HL-60 (cell line): ENCODE measurements around the gene BAHCC1.

Source experiments
- DNase-seq, 2 experiments: peaks; one replicate each; pipeline ENCODE4 v3.0.0-alpha.2; 2010 to 2020; ENCODE audit warnings: low read depth in 1 of 2, low spot score in 1 of 2
- H3K27ac ChIP-seq: fragments of 250-450 bp; sonication (Bioruptor Pico); replicated peaks from 2 replicates; pipeline ENCODE4 v1.5.1; 2020; ENCODE audit warnings: mild to moderate bottlenecking, moderate library complexity
- H3K27me3 ChIP-seq: fragments of 250-450 bp; sonication (Bioruptor Pico); 2 replicates; pipeline ENCODE4 v1.5.1; 2021; ENCODE audit warnings: mild to moderate bottlenecking, moderate library complexity; ENCODE audit not compliant: insufficient read depth, poor library complexity, severe bottlenecking
- H3K4me3 ChIP-seq: replicated peaks from 2 replicates; pipeline ENCODE4 v1.5.1; 2011; ENCODE audit warnings: mild to moderate bottlenecking, control low read depth, low read length; ENCODE audit not compliant: insufficient read depth
- GABPA ChIP-seq: IDR thresholded peaks from 2 replicates; pipeline ENCODE4 v1.6.1; 2012; ENCODE audit warnings: low read depth
- POLR2AphosphoS5 ChIP-seq: IDR thresholded peaks from 2 replicates; pipeline ENCODE4 v1.6.1; 2012; ENCODE audit warnings: low read depth
- SPI1 ChIP-seq: IDR thresholded peaks from 2 replicates; pipeline ENCODE4 v1.6.1; 2012; ENCODE audit warnings: low read depth, mild to moderate bottlenecking, borderline replicate concordance
- TF ChIP-seq, protein P1 (sequence below): IDR thresholded peaks from one replicate; pipeline ENCODE4 v1.5.1; 2011; ENCODE audit warnings: low read length, control low read depth, inconsistent platforms; ENCODE audit not compliant: insufficient read depth
- TF ChIP-seq, protein P2 (sequence below): IDR thresholded peaks from 2 replicates; pipeline ENCODE4 v1.6.1; 2012; ENCODE audit warnings: low read depth; ENCODE audit not compliant: insufficient replicate concordance

Gene BAHCC1

DNA sequence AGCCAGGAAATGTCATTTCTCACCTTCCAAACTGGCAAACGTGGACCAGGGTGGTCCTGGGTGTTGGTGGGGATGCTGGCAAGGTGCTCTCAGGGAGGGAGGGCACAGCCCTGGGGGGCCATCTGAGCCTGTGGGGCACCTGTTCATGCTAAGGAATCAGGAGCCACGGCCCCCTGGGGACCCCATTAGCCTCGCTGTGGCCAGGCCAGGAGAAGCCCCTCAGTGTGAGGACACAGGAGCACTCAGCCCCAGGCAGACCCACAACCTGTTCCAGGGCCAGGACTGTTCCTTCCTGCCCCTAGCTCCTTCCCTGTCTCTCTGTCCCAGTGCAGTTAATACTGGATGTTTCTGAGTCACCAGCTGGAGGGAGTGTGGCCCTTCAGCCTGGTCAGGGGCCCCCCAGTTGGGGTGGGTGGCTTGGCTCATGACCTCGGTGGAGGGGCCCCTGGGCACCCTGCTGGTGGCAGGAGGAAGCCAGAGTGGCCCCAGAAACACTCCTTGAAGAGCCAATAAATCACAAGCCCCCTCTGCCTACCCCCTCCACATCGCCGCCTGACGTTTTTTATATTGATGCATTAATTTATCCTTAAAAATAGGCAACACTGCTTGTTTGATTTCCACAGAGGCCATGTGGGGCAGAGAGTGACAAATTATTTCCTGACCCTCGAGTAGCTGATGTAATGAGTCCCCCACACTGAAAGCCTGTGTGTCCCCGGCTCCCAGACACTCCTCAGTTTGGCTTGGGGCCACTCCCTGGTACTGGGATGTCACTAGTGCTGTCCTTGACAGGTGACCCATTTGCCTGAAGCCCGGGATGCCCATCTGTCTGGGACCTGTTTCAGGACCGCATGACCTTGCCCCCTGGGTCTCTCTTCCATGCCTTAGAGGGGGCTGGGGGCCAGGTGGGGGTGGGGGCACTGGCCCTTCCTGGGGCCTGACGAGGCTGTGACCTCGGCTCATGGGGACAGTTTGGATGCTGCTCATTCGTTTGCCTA, 95.0 kb downstream of the BAHCC1 start:
- H3K27me3 ChIP-seq: no peaks in the 10 kb centered on the region
- TF ChIP-seq, protein P1, sequence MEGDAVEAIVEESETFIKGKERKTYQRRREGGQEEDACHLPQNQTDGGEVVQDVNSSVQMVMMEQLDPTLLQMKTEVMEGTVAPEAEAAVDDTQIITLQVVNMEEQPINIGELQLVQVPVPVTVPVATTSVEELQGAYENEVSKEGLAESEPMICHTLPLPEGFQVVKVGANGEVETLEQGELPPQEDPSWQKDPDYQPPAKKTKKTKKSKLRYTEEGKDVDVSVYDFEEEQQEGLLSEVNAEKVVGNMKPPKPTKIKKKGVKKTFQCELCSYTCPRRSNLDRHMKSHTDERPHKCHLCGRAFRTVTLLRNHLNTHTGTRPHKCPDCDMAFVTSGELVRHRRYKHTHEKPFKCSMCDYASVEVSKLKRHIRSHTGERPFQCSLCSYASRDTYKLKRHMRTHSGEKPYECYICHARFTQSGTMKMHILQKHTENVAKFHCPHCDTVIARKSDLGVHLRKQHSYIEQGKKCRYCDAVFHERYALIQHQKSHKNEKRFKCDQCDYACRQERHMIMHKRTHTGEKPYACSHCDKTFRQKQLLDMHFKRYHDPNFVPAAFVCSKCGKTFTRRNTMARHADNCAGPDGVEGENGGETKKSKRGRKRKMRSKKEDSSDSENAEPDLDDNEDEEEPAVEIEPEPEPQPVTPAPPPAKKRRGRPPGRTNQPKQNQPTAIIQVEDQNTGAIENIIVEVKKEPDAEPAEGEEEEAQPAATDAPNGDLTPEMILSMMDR: no peak
- TF ChIP-seq SPI1: no peak
- TF ChIP-seq, protein P2, sequence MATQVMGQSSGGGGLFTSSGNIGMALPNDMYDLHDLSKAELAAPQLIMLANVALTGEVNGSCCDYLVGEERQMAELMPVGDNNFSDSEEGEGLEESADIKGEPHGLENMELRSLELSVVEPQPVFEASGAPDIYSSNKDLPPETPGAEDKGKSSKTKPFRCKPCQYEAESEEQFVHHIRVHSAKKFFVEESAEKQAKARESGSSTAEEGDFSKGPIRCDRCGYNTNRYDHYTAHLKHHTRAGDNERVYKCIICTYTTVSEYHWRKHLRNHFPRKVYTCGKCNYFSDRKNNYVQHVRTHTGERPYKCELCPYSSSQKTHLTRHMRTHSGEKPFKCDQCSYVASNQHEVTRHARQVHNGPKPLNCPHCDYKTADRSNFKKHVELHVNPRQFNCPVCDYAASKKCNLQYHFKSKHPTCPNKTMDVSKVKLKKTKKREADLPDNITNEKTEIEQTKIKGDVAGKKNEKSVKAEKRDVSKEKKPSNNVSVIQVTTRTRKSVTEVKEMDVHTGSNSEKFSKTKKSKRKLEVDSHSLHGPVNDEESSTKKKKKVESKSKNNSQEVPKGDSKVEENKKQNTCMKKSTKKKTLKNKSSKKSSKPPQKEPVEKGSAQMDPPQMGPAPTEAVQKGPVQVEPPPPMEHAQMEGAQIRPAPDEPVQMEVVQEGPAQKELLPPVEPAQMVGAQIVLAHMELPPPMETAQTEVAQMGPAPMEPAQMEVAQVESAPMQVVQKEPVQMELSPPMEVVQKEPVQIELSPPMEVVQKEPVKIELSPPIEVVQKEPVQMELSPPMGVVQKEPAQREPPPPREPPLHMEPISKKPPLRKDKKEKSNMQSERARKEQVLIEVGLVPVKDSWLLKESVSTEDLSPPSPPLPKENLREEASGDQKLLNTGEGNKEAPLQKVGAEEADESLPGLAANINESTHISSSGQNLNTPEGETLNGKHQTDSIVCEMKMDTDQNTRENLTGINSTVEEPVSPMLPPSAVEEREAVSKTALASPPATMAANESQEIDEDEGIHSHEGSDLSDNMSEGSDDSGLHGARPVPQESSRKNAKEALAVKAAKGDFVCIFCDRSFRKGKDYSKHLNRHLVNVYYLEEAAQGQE: no peak
- TF ChIP-seq POLR2AphosphoS5: no peak
- no peak for TF ChIP-seq GABPA
- DNase-seq: no peak
- no peak overlapping the region for H3K27ac ChIP-seq
- no peak overlapping the region for H3K4me3 ChIP-seq

DNA sequence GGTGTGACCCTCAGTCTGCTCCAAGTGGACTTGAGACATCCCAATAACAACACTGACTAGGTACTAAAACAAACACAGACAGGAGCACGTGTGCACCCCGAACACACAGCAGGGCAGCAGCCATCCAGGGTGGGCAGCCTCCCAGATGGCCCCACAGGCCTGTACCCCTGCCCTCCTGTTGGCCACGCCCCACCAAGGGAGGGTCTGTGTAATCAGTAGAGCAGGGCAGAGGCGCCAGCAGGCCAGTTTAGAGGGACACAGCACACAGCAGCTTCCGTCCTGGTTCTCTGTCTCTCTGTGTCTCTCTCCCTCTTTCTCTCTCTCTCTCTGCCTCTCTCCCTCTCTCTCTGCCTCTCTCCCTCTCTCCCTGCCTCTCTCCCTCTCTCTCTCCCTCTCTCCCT, 95.9 kb downstream of the BAHCC1 start:
- no peak for DNase-seq
- Histone ChIP-seq H3K4me3 (no peak overlapping the region), H3K27ac (no peak overlapping the region), H3K27me3 (no peaks in the 10 kb centered on the region)
- TF ChIP-seq SPI1 (no peak), POLR2AphosphoS5 (no peak), GABPA (no peak)
- TF ChIP-seq, protein P2: no peak
- TF ChIP-seq, protein P1: no peak

DNA sequence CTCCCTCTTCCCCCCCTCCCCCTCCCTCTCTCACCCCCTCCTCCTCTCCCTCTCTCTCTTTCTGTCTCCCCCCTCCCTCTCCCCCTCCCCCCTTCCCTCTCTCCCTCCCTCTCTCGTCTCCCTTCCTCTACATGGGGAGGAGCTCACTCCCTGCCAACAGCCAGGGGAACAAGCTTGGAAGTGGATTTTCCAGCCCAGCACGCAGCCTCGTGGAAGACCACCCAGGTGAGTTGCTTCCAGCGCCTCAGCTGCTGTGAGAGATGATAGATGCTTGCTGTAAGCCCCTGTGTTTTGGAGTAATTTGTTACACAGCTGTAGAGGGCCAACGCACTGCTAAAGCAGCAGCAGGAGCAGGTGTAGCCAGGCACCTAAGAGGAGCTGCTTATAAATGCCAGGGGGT, 96.5 kb downstream of the BAHCC1 start:
- H3K27me3 ChIP-seq: no peaks in the 10 kb centered on the region
- H3K27ac ChIP-seq: no peak overlapping the region
- H3K4me3 ChIP-seq: no peak overlapping the region
- TF ChIP-seq, protein P2: no peak
- TF ChIP-seq SPI1: no peak
- TF ChIP-seq GABPA: no peak
- TF ChIP-seq, protein P1: no peak
- no peak for TF ChIP-seq POLR2AphosphoS5
- DNase-seq: no peak
